T-helper 22 cell (primary cell): ENCODE measurements around the gene PRAME.
"Not testable (repeated sequence)": the region's sequence is repeated elsewhere in the genome, so short reads cannot be mapped to it uniquely, and the experiment has no call there.

Experiments
- DNase-seq: peaks from one replicate; pipeline ENCODE4 v3.0.0-alpha.2; 2020; ENCODE audit warnings: low read depth

The PRAME gene

GRCh38 chr22:22550789-22551434 lies 8.2 kb downstream of the PRAME start:
- no peak for DNase-seq

DNA sequence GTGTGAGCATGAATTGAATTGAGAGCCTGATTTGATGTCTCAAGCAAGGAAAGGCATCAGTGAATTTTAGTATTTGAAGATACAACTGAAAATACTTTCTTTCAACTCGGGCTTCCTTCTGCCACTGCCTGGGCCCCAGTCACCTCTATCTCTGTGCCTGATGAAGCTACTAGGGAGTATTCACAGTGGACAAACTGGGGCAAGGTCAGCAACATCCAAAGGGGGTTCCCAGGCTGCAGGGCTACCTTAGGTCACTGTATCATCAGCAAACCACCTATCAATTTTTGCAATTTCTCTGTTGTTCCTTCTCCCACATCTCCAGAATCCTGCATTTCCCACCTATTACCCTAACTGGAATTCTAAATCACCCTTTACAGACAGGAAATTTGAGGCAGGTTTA lies 10.2 kb downstream of the PRAME start:
- no peak for DNase-seq

GRCh38 chr22:22548317-22548716 lies 10.7 kb downstream of the PRAME start:
- DNase-seq = no peak

- no peak for DNase-seq
These were observed 11.3 kb downstream of the PRAME start for GRCh38 chr22:22547692-22548300.

DNA sequence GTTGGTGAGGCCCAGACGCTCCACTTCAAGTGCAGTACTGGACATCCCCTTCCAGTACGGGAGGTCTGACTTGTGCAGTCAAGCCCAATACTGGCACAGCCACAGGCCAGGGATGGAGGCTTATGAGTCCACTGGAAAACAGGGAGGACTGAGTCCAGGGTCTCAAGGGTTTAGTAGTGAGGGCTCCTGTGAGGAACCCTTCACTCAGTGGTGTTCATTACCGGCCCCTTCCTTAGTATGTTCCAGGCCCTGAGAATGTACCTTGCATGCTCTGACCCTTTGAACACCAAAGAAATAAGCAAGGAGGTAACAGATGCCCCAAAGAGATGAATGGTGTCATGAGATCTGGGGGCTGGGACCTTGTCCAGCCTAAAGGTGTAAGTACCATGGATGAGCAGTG lies 11.8 kb downstream of the PRAME start:
- DNase-seq = no peak

GRCh38 chr22:22546490-22546889 lies 12.6 kb downstream of the PRAME start:
- DNase-seq = no peak

GRCh38 chr22:22545084-22545483 lies 14.0 kb downstream of the PRAME start:
- no peak for DNase-seq

DNA sequence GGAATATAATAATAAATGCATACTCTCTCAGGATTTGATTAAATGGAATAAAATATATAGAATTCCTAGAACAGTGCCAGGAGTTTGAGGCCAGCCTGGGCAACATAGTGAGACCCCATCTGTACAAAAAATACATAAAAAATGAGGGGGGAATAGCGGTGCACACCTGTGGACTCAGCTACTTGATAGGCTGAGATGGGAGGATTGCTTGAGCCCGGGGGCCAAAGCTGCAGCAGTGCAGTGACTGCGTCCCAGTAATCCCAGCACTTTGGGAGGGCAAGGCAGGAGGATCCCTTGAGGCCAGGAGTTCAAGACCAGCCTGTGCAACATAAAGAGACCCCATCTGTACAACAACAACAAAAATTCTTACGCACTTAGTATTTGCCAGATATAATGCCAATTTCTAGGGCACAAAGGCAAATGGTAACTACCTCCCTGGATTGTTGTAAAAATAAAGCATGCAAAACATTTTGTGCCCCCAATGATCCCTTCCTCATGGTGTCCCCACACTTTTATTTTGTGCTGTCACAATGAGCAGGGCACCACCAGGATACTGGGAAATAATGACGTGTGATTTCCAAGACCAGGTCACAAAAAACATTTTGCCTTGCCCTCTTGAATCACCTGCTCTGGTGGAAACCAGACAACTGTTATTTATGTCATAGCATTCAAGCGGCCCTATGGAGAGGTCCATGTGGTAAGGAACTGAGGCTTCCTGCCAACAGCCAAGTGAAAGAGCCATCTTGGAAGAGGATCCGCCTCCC lies 20.7 kb downstream of the PRAME start:
- DNase-seq = no peak

DNA sequence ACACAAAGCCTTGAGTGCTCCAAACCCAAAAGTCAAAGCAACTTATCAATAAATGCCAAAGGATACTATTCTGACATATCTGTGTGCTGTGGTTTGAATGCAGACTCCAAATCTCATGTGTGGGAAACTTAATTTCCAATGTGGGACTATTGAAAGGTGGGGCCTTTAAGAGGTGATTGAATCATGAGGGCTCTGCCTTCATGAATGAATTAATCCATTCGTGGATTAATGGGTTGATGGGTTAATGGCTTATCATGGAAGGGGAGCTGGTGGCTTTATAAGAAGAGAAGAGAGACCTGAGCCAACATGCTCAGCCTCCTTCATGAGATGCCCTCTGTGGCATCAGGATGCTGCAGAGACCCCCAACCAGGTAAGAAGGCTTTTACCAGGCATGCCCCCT lies 22.1 kb downstream of the PRAME start:
- DNase-seq = no peak

- no peak for DNase-seq
These were observed 22.6 kb downstream of the PRAME start for GRCh38 chr22:22536515-22536914.

GRCh38 chr22:22535662-22536061 lies 23.4 kb downstream of the PRAME start:
- no peak for DNase-seq

DNA sequence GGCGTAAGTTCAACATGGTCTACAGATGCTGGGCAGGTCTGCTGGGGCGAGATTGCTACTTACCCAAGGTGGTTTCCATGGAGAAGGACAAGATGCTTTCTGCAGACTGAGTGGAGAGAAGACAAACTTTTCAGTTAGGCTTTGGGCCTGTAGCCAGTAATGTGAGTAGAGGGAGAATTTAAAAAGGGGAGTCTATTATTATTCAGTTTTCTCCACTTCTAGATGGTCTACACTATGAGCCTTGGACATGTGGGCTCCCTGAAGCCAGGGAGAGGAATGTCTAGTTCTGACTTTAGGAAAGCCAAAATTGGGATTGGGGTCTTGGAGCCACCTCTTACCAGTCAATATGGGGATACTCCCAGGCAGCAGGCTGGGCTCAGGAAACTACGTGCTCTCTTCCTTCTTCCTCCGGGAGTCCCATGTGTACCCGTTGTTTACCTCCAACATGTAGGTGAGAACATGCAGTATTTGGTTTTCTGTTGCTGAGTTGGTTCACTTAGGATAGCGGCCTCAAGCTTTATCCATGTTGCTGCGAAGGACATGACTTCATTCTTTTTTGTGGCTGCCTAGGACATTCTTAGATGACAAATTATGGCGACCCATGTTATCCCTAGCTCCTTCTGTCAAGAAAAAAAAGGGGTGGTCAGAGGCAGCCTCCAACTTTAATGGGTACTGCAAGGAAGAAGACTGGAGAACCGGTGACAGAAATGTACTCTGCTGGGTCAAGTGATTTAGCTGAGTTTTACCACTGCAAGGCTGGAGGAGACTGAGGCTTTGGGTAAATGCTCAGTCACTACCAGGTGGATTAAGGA lies 24.3 kb downstream of the PRAME start:
- DNase-seq = no peak

DNA sequence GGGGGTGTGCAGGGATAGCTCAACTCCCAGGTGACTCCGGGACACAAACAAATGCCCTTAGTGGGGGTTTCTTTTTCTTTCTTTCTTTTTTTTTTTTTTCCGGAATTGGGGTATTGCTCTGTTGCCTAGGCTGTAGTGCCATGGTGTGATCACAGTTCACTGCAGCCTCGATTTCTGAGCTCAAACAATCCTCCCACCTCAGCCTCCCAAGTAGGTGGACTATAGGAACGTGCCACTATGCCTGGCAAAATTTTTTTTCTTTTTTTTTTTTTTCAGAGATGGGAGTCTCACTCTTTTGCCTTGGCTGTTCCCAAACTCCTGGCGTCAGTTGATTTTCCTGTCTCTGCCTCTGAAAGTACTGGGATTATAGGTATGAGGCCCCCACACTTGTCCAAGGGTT lies 25.2 kb downstream of the PRAME start:
- no peak for DNase-seq

DNA sequence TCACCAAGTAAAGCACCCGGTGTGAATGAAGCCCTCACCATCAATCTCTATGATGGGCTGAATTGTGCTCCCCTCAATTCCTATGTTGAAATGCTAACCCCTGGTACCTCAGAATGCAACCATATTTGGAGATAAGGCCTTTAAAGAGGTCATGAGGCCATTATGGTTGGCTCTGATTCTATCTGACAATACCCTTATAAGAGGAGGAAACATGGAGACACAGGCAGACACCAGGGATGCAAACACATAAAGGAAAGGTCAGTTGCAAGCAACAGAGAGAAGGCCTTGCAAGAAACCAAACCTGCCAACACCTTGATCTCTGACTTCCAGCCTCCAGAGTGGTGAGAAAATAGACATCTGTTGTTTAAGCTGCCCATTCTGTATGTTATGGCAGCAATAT lies 25.6 kb downstream of the PRAME start:
- DNase-seq = no peak

GRCh38 chr22:22532547-22533071 lies 26.5 kb downstream of the PRAME start:
- DNase-seq = not testable (repeated sequence)

GRCh38 chr22:22531770-22532546 lies 27.1 kb downstream of the PRAME start:
- no peak for DNase-seq

- DNase-seq = no peak
These were observed 30.3 kb downstream of the PRAME start for GRCh38 chr22:22528780-22529179.

DNA sequence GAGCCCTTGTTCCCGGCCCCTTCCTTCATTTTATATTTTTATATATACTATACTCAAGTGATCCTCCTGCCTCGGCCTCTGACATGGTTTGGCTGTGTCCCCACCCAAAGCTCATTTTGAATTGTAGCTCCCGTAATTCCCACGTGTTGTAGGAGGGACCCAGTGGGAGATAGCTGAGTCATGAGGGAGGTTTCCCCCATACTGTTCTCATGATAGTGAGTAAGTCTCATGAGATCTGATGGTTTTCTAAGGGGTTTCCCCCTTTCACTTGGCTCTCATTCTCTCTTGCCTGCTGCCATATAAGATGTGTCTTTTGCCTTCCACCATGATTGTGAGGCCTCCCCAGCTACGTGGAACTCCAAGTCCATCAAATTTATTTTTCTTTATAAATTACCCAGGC lies 31.8 kb downstream of the PRAME start:
- DNase-seq = no peak

GRCh38 chr22:22526125-22526912 lies 32.7 kb downstream of the PRAME start:
- DNase-seq = no peak

DNA sequence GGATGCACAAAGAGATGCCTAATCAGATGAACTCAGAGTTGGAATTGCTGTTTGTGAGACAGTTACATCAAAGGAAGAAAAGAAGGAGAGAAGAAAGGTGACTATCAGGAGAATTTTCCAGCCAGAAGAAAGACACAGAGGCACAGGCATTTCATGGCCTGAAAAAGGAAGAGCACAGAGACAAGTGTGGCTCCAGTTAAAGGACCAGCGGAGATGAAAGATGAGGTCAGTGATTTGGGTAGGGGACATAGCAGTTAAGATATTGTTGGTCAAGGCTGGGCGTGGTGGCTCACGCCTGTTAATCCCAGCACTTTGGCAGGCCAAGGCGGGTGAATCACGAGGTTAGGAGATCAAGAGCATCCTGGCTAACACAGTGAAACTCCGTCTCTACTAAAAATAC lies 35.6 kb downstream of the PRAME start:
- no peak for DNase-seq

- DNase-seq = no peak
These were observed 37.4 kb downstream of the PRAME start for GRCh38 chr22:22521631-22522030.
